ENCODE data around the gene ZNF142.
A peak's percentile ranks its signal among the peaks of the same experiment; 100 is the strongest.
"Not testable (repeated sequence)": the region's sequence is repeated elsewhere in the genome, so short reads cannot be mapped to it uniquely, and the experiment has no call there.

ZNF142 gene

GRCh38 chr2:218659258-218659987, at the start of gene ZNF142, which contains the start of gene BCS1L:
ZNF142 (minus strand) TSS chr2:218659623; CDS start chr2:218656429, 3,194 bp downstream.
BCS1L (plus strand) TSS chr2:218659683; CDS start chr2:218660988, 1,305 bp downstream.
- DNase-seq: peak; percentile 97

GRCh38 chr2:218708086-218708485, 48.7 kb upstream of the ZNF142 start:
- DNase-seq: no peak

- no peak for DNase-seq
Observed at GRCh38 chr2:218703341-218703740, 43.9 kb upstream of the ZNF142 start.

GRCh38 chr2:218701806-218702205, 42.4 kb upstream of the ZNF142 start:
- DNase-seq: no peak

GRCh38 chr2:218698885-218699284, 39.5 kb upstream of the ZNF142 start:
- no peak for DNase-seq

GRCh38 chr2:218694405-218695145, 35.2 kb upstream of the ZNF142 start:
- no peak for DNase-seq

DNA sequence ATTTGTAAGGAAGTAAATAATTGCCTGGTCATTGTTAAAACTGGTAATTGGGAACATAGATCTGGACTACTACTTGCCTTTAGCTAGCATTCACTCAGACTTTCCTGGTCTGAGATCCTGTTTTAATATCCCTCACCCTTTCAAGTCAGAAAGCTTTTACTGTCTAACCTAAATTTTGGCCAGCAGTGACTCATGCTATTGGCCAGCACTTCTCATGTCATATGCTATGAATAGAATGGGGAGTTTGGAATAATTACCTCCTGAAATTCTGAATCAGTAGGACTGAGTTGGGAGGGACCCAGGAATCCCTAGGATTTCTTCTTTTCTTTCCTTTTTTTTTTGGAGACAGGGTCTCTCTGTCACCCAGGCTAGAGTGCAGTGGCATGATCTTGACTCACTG, 31.8 kb upstream of the ZNF142 start:
- DNase-seq: no peak

DNA sequence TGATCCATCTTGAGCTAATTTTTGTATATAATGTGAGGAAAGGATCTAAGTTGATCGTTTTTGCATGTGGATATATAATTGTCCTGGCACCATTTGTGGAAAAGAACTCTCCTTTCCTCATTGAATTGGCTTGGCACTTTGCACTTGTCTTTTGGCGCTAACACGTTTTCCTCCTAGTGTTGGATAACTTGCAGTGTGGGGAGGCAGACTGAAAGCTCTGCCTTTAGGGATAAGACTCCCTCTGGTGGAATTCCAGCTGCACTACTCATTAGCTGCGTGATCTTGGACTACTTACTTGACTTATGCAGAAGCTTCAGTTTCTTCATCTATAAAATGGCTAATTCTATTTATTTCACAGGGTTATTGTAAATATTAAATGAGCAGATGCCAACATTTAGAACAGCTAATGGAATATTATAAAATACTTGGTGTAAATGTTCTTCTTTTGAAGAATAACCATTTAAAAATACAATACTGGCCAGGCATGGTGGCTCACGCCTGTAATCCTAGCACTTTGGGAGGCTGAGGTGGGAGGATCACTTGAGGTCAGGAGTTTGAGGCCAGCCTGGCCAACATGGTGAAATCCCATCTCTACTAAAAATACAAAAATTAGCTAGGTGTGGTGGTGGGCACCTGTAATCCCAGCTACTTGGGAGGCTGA, 28.1 kb upstream of the ZNF142 start:
- DNase-seq: not testable (repeated sequence)

GRCh38 chr2:218680061-218680460, 20.6 kb upstream of the ZNF142 start:
- no peak for DNase-seq

DNA sequence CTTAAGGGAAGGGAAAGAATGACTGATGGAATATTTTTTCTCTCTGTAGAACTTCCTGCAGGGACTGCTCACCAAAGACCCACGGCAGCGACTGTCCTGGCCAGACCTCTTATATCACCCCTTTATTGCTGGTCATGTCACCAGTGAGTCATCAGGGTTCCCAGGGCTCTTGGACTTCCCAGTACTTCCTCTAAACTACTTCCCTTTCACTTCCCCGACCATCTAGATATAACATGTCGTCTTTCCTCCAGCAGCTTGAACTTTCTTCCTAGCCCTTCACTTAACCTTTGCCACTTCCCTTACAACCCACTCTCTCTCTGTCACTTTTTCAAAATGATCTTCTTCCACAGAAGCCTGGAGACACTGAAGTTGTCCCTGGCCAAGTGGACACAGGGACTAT, 19.7 kb upstream of the ZNF142 start:
- DNase-seq: no peak

DNA sequence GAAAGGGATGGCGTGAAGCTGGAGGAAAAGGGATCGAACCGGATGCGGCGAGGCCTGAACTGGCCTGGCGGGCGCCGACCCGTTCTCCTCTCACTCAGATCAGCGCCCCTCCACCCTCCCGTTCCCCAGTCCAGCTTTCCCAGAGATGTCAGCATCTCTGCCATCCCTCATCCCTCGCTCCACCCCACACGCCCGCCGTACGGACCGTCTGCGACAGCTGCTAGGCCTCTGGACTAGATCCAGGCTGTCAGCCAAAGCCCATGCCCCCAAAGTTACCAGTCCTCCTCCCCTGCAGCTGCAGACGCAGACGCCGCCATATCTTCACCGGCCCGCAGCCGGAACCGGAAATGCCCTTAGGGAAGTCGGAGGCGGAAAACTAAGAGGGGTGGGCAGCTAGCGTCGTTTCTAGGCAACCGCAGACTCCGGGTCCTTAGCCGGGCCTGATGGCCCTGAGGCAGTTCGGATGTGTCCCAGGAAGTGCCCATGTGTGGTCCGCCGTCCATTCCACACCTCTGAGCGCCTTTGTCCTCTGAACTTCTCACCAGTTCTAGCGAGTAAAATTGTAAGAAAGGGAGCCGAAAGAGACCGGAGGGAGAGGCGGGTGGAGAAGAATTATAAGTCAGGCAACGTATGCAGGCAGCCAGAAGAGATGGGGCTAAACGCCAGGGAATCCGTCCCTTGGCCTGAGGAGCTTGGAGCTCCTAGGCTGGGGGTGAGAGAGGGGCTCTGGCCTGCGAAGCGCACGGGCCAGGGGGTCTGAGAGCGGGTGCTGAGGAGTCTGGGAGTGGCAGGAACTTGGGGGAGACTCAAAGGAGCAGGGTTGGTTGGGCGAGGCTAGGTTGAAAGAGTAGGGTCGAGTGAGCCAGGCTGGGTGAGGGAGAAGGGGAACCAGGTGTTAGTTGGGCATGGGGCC, 12.5 kb upstream of the ZNF142 start, which contains the start of the genes RNF25 and STK36:
TSS of gene RNF25 (minus strand) at position 349 of the 913 bp plus-strand sequence. CDS start at position 317, 32 bp downstream.
TSS of gene STK36 (plus strand) at position 433 of the 913 bp plus-strand sequence. CDS start 744 bp downstream, outside the sequence.
- peak; percentile 81 for DNase-seq

- no peak for DNase-seq
Observed at GRCh38 chr2:218671097-218671653, 11.8 kb upstream of the ZNF142 start.

DNA sequence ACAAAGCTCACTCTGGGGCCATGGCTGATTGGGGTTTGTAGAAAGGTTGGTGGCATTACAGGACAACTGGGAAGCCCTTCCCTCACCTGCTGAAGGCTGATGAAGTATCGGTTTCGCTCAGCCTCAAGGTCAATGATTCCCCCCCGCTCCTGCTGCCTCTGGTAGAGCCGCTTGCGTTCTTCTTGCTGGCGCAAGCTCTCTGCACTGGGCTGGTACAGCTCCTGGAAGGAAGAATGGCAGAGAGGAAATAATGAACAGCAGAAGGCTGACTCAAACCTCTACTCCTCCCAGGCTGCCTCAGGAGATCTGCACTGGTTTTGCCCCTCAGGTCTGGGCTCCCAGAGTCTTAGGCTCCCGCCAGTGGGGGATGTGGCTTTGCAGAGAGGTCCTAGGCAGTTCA, 5.2 kb upstream of the ZNF142 start:
- no peak for DNase-seq

GRCh38 chr2:218663901-218664300, 4.5 kb upstream of the ZNF142 start:
- no peak for DNase-seq

- no peak for DNase-seq
Observed at GRCh38 chr2:218662827-218663226, 3.4 kb upstream of the ZNF142 start.

DNA sequence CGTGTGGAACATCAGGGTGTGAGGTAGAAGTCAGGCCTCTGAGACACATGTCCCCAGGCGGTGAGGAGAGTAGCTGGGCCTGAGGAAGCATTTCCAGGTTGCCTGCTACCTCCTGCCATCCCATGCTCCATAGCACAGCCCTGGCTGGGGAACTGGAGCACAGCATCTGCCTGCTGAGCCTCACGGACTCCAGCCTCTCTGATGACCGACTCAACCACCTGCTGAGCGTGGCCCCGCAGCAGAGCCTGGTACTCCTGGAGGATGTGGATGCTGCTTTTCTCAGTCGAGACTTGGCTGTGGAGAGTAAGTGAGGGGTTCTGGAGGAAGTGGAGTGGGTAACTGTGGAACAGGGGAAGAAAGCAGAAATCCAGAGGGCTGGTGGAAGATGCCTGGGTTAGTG, 3.0 kb upstream of the ZNF142 start:
- no peak for DNase-seq

DNA sequence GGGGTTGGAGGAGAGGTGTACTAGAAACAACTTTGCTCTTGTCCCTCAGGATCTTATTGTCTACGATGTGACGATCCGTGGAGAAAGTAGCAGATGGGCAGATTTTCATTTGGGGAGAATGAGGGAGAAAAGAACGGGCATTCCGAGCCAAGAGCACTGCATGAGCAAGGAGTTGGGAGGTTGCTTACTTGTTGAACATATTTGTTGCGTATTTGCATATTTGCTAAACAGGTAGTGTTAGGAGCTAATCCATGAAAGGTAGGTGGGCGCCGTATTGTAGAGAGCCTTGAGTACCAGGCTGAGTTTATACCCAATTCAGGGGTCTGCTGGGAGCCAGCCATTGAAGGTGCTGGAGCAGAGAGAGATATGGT, 550 bp upstream of the ZNF142 start:
- DNase-seq: no peak

DNA sequence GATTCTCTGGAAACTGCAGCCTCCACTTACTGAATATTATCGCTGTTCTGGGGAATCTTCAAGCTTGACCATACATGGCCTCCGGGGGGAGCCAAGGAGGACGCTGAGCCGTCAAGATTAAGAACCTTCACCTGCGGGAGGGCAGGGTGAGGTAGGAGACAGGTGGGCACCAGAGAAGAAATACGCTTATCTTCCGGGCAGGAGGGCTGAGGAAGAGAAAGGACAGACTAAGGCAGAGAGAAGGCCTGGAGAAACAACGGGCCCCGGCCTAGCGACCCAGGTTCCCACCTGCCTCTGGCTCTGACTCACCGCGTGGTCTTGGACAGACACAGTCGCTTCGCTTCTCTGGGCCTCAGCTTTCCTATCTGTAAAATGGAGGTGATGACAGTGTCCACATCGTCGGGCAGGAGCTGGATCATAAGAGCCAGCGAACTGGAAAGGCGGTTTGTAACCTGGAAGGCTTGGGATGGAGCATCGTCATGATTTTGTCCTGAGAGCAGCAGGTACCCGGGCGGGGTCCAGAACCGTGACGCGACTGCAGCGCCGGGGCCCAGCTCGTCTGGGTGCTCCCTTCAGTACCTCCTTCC, 659 bp downstream of the ZNF142 start:
- peak; percentile 47 for DNase-seq

- no peak for DNase-seq
Observed at GRCh38 chr2:218655751-218656150, 3.7 kb downstream of the ZNF142 start.

DNA sequence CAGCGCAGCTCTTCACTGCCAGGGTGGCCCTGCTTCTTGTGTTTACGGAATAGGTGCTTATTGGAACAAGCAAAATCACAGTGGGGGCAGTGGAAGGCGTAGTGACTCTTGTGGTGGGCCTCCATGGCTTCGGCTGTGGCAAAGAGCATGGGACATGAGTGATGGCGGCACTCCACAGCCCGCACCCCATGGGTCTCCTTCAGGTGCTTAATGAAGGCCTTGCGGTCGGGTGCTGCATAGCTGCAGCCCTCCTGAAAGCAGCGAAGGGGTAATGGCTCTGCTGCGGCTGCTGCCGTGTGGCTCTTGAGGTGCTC, 10.7 kb downstream of the ZNF142 start:
- DNase-seq: no peak

DNA sequence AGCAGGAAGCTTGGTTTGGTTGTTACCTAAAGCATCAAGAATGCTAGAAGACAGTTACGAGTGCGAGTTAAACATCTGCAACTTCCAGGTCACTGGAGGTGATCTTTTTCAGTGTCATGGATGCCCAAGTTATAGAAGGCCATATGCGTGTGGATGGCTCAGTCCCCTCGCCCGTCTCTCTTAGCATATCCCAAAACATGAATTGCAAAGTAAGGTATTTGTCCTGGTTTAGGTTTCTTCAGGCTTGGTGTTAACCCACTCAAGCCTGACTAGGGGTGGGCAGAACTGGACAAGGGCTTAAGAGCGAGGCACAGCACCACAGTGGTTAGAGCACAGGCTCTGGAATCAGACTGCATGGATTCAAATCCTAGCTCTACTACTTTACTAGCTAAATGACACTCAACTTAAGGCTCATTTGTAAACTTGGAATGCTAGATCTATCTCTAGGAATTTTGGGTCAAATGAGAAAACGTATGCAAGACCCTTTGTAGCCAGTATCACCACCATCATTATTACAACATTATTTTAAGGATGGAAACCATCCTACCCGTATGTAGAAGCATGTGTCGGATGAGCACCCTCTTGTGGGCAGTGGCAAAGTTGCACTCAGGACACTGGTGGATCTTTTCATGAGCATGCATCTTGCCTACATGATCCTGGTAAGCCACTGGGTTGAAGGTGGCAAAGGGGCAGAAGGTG, 11.2 kb downstream of the ZNF142 start:
- DNase-seq: peak; percentile 46
